ENCODE results near the gene IL17D. TPM values are rescaled to one million over a fixed set of nuclear protein-coding genes. Genes with fewer than 3 reads are reported as not detected.
"Not testable (repeated sequence)": the region's sequence is repeated elsewhere in the genome, so short reads cannot be mapped to it uniquely, and the experiment has no call there.

Gene IL17D
- total and polyA plus RNA-seq, 2 donors from 2014 or later: 0.44 TPM; not detected in 1

DNA sequence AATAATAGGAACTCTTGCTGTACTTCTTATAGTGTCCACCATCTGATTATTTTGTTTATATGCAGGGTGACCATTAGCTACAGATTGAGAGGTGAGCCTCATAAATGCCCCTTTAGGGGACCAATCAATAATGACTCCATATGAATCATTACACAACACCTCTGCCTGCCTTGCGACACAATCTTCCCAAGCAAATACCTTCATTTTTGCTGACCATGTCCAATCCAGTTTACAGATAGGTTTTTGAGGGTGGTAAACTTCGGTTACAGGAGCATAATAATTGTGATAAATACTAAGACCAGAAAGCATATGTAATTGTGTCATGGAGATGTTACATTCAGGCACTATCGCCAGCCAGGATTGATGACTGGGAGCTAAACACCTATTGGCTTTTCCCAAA, 23.6 kb upstream of the IL17D start:
- TF ChIP-seq, protein P1, sequence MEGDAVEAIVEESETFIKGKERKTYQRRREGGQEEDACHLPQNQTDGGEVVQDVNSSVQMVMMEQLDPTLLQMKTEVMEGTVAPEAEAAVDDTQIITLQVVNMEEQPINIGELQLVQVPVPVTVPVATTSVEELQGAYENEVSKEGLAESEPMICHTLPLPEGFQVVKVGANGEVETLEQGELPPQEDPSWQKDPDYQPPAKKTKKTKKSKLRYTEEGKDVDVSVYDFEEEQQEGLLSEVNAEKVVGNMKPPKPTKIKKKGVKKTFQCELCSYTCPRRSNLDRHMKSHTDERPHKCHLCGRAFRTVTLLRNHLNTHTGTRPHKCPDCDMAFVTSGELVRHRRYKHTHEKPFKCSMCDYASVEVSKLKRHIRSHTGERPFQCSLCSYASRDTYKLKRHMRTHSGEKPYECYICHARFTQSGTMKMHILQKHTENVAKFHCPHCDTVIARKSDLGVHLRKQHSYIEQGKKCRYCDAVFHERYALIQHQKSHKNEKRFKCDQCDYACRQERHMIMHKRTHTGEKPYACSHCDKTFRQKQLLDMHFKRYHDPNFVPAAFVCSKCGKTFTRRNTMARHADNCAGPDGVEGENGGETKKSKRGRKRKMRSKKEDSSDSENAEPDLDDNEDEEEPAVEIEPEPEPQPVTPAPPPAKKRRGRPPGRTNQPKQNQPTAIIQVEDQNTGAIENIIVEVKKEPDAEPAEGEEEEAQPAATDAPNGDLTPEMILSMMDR (IDR thresholded peaks at IDR 0.05; ENCODE audit: borderline replicate concordance, extremely low read depth, insufficient read depth): no peak
- no peak overlapping the region for H3K27ac ChIP-seq (ENCODE audit: low read depth in 2 of 2, low read length in 2 of 2)
- no peaks in the 10 kb centered on the region for H3K4me1 ChIP-seq (ENCODE audit: control insufficient read depth in 2 of 3, insufficient read depth in 2 of 3, low read depth in 1 of 3, low read length in 3 of 3)
- H3K27me3 ChIP-seq (ENCODE audit: control insufficient read depth, insufficient read depth, low read length): no peaks in the 10 kb centered on the region
- intact Hi-C loops (cut with DNase I): no loop called here
- FAIRE-seq: no peak
- H3K9me3 ChIP-seq (ENCODE audit: control insufficient read depth in 2 of 3, insufficient read depth in 1 of 3, low read length in 3 of 3): no peaks in the 10 kb centered on the region
- DNase-seq: no peak
- no peak overlapping the region for H3K4me3 ChIP-seq (ENCODE audit: low read length in 3 of 3)
- peaks cover 0 to 8% (median 0%) of the 10 kb centered on the region in 3 donors for H3K36me3 ChIP-seq (ENCODE audit: control insufficient read depth in 2 of 3, insufficient read depth in 3 of 3, low read length in 3 of 3)
- no peak overlapping the region for H3K9ac ChIP-seq (ENCODE audit: low read length in 3 of 3)

DNA sequence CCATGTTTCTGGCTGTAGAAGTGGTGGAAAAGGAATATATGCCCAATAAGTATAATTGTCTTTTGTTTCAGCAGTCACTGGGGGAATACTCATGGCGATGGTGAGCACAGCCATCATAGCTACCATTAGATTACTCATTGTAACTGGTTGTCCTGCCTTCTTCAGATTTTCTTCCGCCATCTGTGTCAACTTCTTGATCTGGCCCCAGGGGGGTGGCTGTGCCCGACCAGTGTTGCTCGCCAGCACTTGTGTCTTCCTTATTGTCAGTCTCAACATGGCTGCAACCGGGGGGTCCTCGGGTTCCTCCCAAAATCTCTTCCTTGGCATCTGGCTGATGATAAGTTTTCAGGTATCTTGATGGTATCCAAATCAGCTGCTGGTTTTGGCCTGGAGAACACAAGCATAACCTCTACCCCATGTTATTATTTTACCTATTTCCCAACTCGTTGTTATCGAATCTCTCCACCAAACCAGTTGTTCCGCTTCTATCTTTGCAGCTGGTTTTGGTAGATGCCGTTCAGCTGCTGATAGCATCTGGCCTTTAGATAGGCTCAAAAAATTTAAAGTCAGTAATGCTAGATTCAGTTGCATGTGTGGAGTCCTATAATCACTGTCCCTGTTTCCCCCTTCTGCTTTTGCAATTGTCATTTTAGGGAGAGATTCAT, 23.0 kb upstream of the IL17D start:
- Histone ChIP-seq H3K9me3 (ENCODE audit: control insufficient read depth in 2 of 3, insufficient read depth in 1 of 3, low read length in 3 of 3) (no peaks in the 10 kb centered on the region), H3K9ac (ENCODE audit: low read length in 3 of 3) (no peak overlapping the region), H3K4me3 (ENCODE audit: low read length in 3 of 3) (no peak overlapping the region), H3K36me3 (ENCODE audit: control insufficient read depth in 2 of 3, insufficient read depth in 3 of 3, low read length in 3 of 3) (peaks cover 0 to 8% (median 0%) of the 10 kb centered on the region in 3 donors), H3K4me1 (ENCODE audit: control insufficient read depth in 2 of 3, insufficient read depth in 2 of 3, low read depth in 1 of 3, low read length in 3 of 3) (no peaks in the 10 kb centered on the region), H3K27ac (ENCODE audit: low read depth in 2 of 2, low read length in 2 of 2) (no peak overlapping the region), H3K27me3 (ENCODE audit: control insufficient read depth, insufficient read depth, low read length) (no peaks in the 10 kb centered on the region)
- intact Hi-C loops (cut with DNase I): no loop called here
- no peak for DNase-seq
- FAIRE-seq: no peak
- TF ChIP-seq, protein P1 (IDR thresholded peaks at IDR 0.05; ENCODE audit: borderline replicate concordance, extremely low read depth, insufficient read depth): no peak

DNA sequence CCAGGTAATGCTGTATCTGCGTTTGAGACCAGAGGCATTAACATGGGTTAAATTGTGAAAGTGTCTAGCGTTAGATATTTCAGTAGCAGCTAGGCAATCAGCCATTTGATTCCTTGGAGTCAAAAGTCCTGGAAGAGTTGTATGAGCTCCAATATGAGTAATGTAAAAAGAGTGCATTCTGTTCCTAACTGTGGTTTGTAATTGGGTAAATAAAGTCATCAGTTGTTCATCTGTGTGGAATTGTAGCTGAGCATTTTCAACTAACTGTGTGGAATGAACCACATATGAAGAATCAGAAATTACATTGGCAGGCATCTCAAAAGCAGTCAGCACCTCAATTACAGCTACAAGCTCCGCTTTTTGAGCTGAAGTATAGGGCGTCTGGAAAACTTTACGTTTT, 22.0 kb upstream of the IL17D start:
- H3K27me3 ChIP-seq (ENCODE audit: control insufficient read depth, insufficient read depth, low read length); DNase-seq; intact Hi-C loops (cut with DNase I); H3K36me3 ChIP-seq (ENCODE audit: control insufficient read depth in 2 of 3, insufficient read depth in 3 of 3, low read length in 3 of 3); H3K4me1 ChIP-seq (ENCODE audit: control insufficient read depth in 2 of 3, insufficient read depth in 2 of 3, low read depth in 1 of 3, low read length in 3 of 3); H3K4me3 ChIP-seq (ENCODE audit: low read length in 3 of 3); H3K27ac ChIP-seq (ENCODE audit: low read depth in 2 of 2, low read length in 2 of 2); H3K9me3 ChIP-seq (ENCODE audit: control insufficient read depth in 2 of 3, insufficient read depth in 1 of 3, low read length in 3 of 3); FAIRE-seq; H3K9ac ChIP-seq (ENCODE audit: low read length in 3 of 3): not testable (repeated sequence)

DNA sequence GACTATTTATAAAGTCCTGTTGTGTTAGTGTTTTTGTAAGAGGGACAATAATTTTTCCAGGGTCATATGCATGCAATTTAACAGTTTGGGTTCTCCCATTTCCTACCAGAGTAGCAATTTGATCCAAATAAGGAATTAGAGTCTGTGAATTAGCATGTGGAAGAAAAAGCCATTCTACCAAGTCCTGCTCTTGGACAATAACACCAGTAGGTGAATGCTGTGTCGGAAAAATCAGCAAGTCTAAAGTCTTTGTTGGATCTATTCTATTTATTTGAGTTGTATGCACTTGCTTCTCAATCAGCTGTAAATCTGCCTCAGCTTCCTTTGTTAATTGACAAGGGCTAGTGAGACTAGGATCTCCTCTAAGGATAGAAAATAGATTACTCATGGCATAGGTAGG, 21.4 kb upstream of the IL17D start:
- Histone ChIP-seq H3K9me3 (ENCODE audit: control insufficient read depth in 2 of 3, insufficient read depth in 1 of 3, low read length in 3 of 3) (no peaks in the 10 kb centered on the region), H3K36me3 (ENCODE audit: control insufficient read depth in 2 of 3, insufficient read depth in 3 of 3, low read length in 3 of 3) (peaks cover 0 to 3% (median 0%) of the 10 kb centered on the region in 3 donors), H3K4me1 (ENCODE audit: control insufficient read depth in 2 of 3, insufficient read depth in 2 of 3, low read depth in 1 of 3, low read length in 3 of 3) (no peaks in the 10 kb centered on the region), H3K4me3 (ENCODE audit: low read length in 3 of 3) (no peak overlapping the region), H3K27ac (ENCODE audit: low read depth in 2 of 2, low read length in 2 of 2) (no peak overlapping the region), H3K9ac (ENCODE audit: low read length in 3 of 3) (no peak overlapping the region), H3K27me3 (ENCODE audit: control insufficient read depth, insufficient read depth, low read length) (no peaks in the 10 kb centered on the region)
- intact Hi-C loops (cut with DNase I): no loop called here
- TF ChIP-seq, protein P1 (IDR thresholded peaks at IDR 0.05; ENCODE audit: borderline replicate concordance, extremely low read depth, insufficient read depth): no peak
- DNase-seq (no peak), FAIRE-seq (no peak)
